MCF 10A (cell line): Measurements from ENCODE around the gene GAN. TPM values are rescaled to one million over a fixed set of nuclear protein-coding genes. Genes with fewer than 3 reads are reported as not detected.

Experiments used
- BruUV-seq: library from RNA; stranded (reverse); fragments of 400-500 nt; replicated peaks from 2 replicates; lab custom pipeline; 2021; lab: Mats Ljungman, UMichigan
- CTCF ChIA-PET: fragments of 300-600 bp; sonication (Branson Sonifier 250); formaldehyde crosslinking; extraction: SDS; loops from one replicate; lab custom pipeline; 2021; ENCODE audit warnings: antibody characterized with exemption, inconsistent platforms; lab: Yijun Ruan, JAX
- POLR2A ChIA-PET: fragments of 300-600, 350-650 bp; sonication (Branson Sonifier 250); formaldehyde crosslinking; extraction: SDS; loops from one replicate; lab custom pipeline; 2020; ENCODE audit warnings: antibody characterized with exemption, inconsistent platforms; lab: Yijun Ruan, JAX
- DNase-seq: peaks from one replicate; pipeline ENCODE4 v3.0.0-alpha.2; 2018; ENCODE audit not compliant: unreplicated experiment
- H3K27ac Mint-ChIP-seq: one replicate; pipeline ENCODE4 v1.8.0; 2022; ENCODE audit warnings: mild to moderate bottlenecking, low read depth, mixed read lengths; ENCODE audit not compliant: unreplicated experiment
- H3K27me3 Mint-ChIP-seq: one replicate; pipeline ENCODE4 v1.8.0; 2022; ENCODE audit warnings: mixed read lengths; ENCODE audit not compliant: insufficient read depth, unreplicated experiment
- H3K36me3 Mint-ChIP-seq: one replicate; pipeline ENCODE4 v1.8.0; 2022; ENCODE audit warnings: mild to moderate bottlenecking, moderate library complexity, mixed read lengths; ENCODE audit not compliant: insufficient read depth, unreplicated experiment
- H3K4me1 Mint-ChIP-seq: one replicate; pipeline ENCODE4 v1.8.0; 2022; ENCODE audit warnings: mixed read lengths; ENCODE audit not compliant: insufficient read depth, unreplicated experiment
- H3K4me3 Mint-ChIP-seq: one replicate; pipeline ENCODE4 v1.8.0; 2022; ENCODE audit warnings: mild to moderate bottlenecking, moderate library complexity, mixed read lengths; ENCODE audit not compliant: unreplicated experiment
- H3K9me3 Mint-ChIP-seq: one replicate; pipeline ENCODE4 v1.8.0; 2022; ENCODE audit warnings: mixed read lengths; ENCODE audit not compliant: unreplicated experiment
- intact Hi-C: fragments of 100-400 bp; cut with micrococcal nuclease; formaldehyde crosslinking; loops from 2 replicates; pipeline ENCODE4 v1.14.1; 2022
- total RNA-seq: library from RNA; stranded (reverse); gene quantifications from 2 replicates; pipeline ENCODE4 v1.2.3, GENCODE V29; 2022
- TF ChIP-seq, protein P1 (sequence below): fragments of 200-600 bp; IDR thresholded peaks from one replicate; pipeline ENCODE4 v1.8.0; 2022; ENCODE audit warnings: antibody characterized with exemption, mild to moderate bottlenecking; ENCODE audit not compliant: unreplicated experiment

GAN gene
- total RNA-seq, 1 experiment from 2014 or later, result 12.4 TPM

- H3K4me1 Mint-ChIP-seq, result peaks cover 9% of the 10 kb centered on the region
- no peaks in the 10 kb centered on the region for H3K27me3 Mint-ChIP-seq
- TF ChIP-seq, protein P1, sequence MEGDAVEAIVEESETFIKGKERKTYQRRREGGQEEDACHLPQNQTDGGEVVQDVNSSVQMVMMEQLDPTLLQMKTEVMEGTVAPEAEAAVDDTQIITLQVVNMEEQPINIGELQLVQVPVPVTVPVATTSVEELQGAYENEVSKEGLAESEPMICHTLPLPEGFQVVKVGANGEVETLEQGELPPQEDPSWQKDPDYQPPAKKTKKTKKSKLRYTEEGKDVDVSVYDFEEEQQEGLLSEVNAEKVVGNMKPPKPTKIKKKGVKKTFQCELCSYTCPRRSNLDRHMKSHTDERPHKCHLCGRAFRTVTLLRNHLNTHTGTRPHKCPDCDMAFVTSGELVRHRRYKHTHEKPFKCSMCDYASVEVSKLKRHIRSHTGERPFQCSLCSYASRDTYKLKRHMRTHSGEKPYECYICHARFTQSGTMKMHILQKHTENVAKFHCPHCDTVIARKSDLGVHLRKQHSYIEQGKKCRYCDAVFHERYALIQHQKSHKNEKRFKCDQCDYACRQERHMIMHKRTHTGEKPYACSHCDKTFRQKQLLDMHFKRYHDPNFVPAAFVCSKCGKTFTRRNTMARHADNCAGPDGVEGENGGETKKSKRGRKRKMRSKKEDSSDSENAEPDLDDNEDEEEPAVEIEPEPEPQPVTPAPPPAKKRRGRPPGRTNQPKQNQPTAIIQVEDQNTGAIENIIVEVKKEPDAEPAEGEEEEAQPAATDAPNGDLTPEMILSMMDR, result no peak
- DNase-seq, result no peak
- no peaks in the 10 kb centered on the region for H3K9me3 Mint-ChIP-seq
- peaks cover 18% of the 10 kb centered on the region for H3K36me3 Mint-ChIP-seq
- ChIA-PET POLR2A (no interaction called here), CTCF (interaction anchor here (1.1 kb wide), 1 partner anchor 326 kb away, joined by 4 read pairs; no protein-coding TSS in a partner anchor)
- H3K27ac Mint-ChIP-seq, result no peak overlapping the region
- no TSS peak for BruUV-seq
- intact Hi-C loops, result no loop called here
- no peak overlapping the region for H3K4me3 Mint-ChIP-seq
Measured at GRCh38 chr16:81397879-81398520, 83.2 kb downstream of the GAN start.

DNA sequence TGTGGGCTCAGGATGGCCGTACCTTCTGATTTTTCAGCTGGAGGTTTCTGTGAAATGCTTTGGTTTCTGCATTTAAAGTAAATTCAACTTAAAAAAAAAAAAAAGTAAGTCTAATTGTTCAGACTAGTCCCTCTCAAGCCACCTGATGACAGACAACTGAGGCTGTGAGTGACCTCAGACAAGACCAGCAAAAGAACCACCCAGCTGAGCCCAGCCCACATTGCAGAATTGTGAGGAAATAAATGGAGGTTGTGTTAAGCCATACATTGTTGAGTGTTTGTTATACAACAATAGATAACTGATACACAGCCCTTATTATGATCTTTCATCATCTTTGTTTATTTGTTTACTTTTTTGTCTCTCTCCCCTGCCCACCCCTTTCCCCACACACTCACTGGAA is 85.1 kb downstream of the GAN start:
- no peak for DNase-seq
- peaks cover 9% of the 10 kb centered on the region for H3K4me1 Mint-ChIP-seq
- intact Hi-C loops, result loop anchor here (10.0 kb wide), 2 partner anchors 125 to 185 kb away; no protein-coding TSS in a partner anchor
- ChIA-PET POLR2A (interaction anchor here (0.7 kb wide), 1 partner anchor 20 kb away, joined by 3 read pairs; no protein-coding TSS in a partner anchor), CTCF (interaction anchor here (0.6 to 5.8 kb wide), 12 partner anchors 15 to 396 kb away, joined by 3 to 65 read pairs (median 4); no protein-coding TSS in a partner anchor)
- H3K27me3 Mint-ChIP-seq, result no peaks in the 10 kb centered on the region
- H3K36me3 Mint-ChIP-seq, result peaks cover 6% of the 10 kb centered on the region
- TF ChIP-seq, protein P1, result no peak
- no TSS peak for BruUV-seq
- no peak overlapping the region for H3K27ac Mint-ChIP-seq
- H3K9me3 Mint-ChIP-seq, result no peaks in the 10 kb centered on the region
- no peak overlapping the region for H3K4me3 Mint-ChIP-seq

DNA sequence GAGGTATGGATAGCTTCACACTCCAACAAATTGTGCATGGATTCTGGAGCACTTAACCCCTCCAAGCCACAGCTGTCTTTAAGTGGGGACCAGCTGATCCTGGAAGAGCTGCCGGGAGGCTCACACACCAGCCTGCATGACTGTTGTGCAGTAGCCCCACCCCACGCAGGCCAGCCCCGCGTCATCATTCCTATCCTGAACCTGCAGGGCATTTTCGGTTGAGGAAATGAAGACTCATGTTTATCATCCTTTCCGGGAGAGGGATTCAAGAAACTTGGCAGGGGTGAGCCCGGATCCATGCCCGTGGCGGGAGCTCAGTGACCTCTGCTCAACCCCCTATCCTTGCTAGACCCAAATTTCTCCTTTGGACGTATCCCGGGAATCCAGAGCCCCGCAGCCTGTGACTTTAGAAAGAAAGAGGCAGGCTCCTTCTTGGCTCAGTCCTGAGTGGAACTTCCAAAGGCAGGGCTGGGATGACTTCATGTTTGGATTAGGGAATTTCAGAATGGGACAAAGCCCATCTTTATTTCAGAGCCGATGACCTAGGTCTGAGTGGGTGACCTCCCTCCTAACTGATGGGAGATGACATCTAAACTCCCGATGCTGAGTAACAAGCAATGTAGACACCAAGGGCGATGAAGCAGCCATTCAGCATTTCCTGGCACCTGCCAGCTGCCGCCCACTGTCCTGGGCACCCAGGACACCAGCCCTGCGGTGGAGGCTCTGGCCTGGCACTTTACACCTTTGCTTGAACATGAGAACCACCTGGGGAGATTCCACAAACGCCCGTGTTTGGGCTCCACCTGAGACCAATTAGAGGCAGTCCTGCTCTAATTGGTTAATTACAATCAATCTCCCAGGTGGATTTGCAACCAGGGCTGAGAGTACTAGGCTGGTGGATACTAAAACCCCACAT is 86.5 kb downstream of the GAN start:
- intact Hi-C loops, result loop anchor here (10.0 kb wide), 2 partner anchors 124 to 184 kb away; no protein-coding TSS in a partner anchor
- TF ChIP-seq, protein P1, result no peak
- peak; percentile 93 for DNase-seq
- Mint-ChIP-seq H3K4me1 (peaks cover 14% of the 10 kb centered on the region), H3K4me3 (peak overlapping the region; percentile 41), H3K27ac (peak overlapping the region; percentile 66), H3K9me3 (no peaks in the 10 kb centered on the region), H3K36me3 (peaks cover 6% of the 10 kb centered on the region), H3K27me3 (no peaks in the 10 kb centered on the region)
- TSS peak; percentile 59 for BruUV-seq
- ChIA-PET POLR2A (interaction anchor here (0.7 to 1.5 kb wide), 6 partner anchors 12 to 296 kb away, joined by 3 to 7 read pairs (median 3); no protein-coding TSS in a partner anchor), CTCF (interaction anchor here (0.6 to 5.8 kb wide), 16 partner anchors 24 to 1114 kb away, joined by 3 to 65 read pairs (median 4); no protein-coding TSS in a partner anchor)
